B cell (primary cell): ENCODE data around the gene SLC6A4.

Experiments used
- CTCF ChIP-seq: fragments of 200-600 bp; IDR thresholded peaks from one replicate; pipeline ENCODE4 v1.8.0; 2022; ENCODE audit warnings: antibody characterized with exemption, mild to moderate bottlenecking
- EZH2 ChIP-seq: IDR thresholded peaks from 2 replicates; pipeline ENCODE4 v1.6.1; 2012; ENCODE audit warnings: borderline replicate concordance, low read depth, mild to moderate bottlenecking, moderate library complexity, low read length; ENCODE audit not compliant: insufficient read depth, poor library complexity, severe bottlenecking

GRCh38 chr17:30153463-30153862 lies 82.0 kb downstream of the SLC6A4 start:
- TF ChIP-seq EZH2 (no peak), CTCF (no peak)
